Measurements from ENCODE around the gene THSD7B.

DNA sequence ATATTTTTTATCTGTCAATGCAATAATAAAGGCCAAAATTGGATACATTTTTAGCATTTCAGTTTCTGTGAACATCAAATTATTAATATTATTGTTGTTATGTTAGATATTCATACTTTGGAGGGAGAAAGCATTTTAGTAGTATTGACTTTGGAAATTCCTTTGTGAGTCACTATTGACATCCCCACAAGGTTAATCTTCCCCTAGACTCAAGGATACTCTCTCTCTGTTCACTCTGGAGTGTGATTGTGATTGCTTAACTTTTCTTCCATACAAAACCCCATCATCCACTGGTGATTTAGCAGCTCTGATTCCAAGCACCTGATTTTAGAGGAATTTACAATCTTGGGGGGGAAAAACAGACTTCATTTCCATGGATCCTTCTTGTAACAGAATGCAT, 352.0 kb downstream of the THSD7B start:
- TF ChIP-seq POU5F1 (IDR thresholded peaks at IDR 0.05; ENCODE audit: borderline replicate concordance, low read depth, low read length, partially characterized antibody) (no peak), RFX1 (IDR thresholded peaks at IDR 0.05) (no peak), ZNF76 (CRISPR knock-in tag; IDR thresholded peaks at IDR 0.05; ENCODE audit: borderline replicate concordance) (no peak), SP1 (CRISPR knock-in tag; IDR thresholded peaks at IDR 0.05) (no peak), YBX1 (IDR thresholded peaks at IDR 0.05) (no peak), ZNF764 (CRISPR knock-in tag; IDR thresholded peaks at IDR 0.05; ENCODE audit: low read depth) (no peak), SOX6 (IDR thresholded peaks at IDR 0.05) (no peak), FOXK1 (CRISPR knock-in tag; IDR thresholded peaks at IDR 0.05; ENCODE audit: borderline replicate concordance) (no peak), FOXP1 (CRISPR knock-in tag; IDR thresholded peaks at IDR 0.05) (no peak), ELF4 (CRISPR knock-in tag; IDR thresholded peaks at IDR 0.05) (no peak), GABPA (tag; conservative IDR thresholded peaks at IDR 0.05; ENCODE audit: low read depth) (no peak)
- TF ChIP-seq, protein P1, sequence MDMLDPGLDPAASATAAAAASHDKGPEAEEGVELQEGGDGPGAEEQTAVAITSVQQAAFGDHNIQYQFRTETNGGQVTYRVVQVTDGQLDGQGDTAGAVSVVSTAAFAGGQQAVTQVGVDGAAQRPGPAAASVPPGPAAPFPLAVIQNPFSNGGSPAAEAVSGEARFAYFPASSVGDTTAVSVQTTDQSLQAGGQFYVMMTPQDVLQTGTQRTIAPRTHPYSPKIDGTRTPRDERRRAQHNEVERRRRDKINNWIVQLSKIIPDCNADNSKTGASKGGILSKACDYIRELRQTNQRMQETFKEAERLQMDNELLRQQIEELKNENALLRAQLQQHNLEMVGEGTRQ (CRISPR knock-in tag; IDR thresholded peaks at IDR 0.05), result no peak
- TF ChIP-seq, protein P2, sequence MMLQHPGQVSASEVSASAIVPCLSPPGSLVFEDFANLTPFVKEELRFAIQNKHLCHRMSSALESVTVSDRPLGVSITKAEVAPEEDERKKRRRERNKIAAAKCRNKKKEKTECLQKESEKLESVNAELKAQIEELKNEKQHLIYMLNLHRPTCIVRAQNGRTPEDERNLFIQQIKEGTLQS (IDR thresholded peaks at IDR 0.05), result no peak
- TF ChIP-seq, protein P2 (CRISPR knock-in tag; conservative IDR thresholded peaks at IDR 0.05), result no peak
- TF ChIP-seq, protein P3, sequence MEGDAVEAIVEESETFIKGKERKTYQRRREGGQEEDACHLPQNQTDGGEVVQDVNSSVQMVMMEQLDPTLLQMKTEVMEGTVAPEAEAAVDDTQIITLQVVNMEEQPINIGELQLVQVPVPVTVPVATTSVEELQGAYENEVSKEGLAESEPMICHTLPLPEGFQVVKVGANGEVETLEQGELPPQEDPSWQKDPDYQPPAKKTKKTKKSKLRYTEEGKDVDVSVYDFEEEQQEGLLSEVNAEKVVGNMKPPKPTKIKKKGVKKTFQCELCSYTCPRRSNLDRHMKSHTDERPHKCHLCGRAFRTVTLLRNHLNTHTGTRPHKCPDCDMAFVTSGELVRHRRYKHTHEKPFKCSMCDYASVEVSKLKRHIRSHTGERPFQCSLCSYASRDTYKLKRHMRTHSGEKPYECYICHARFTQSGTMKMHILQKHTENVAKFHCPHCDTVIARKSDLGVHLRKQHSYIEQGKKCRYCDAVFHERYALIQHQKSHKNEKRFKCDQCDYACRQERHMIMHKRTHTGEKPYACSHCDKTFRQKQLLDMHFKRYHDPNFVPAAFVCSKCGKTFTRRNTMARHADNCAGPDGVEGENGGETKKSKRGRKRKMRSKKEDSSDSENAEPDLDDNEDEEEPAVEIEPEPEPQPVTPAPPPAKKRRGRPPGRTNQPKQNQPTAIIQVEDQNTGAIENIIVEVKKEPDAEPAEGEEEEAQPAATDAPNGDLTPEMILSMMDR (IDR thresholded peaks at IDR 0.05 in 2 of 3, conservative IDR thresholded peaks at IDR 0.05 in 1 of 3; ENCODE audit: insufficient read depth in 2 of 3, low read depth in 1 of 3, low read length in 3 of 3), result no peak

All from K562 (cell line).